COR-L47 (cell line): ENCODE results near the gene HMSD.

ENCODE experiments used
- DNase-seq: peaks from one replicate; lab custom pipeline; 2025; lab: John Stamatoyannopoulos, UW

Gene HMSD

DNA sequence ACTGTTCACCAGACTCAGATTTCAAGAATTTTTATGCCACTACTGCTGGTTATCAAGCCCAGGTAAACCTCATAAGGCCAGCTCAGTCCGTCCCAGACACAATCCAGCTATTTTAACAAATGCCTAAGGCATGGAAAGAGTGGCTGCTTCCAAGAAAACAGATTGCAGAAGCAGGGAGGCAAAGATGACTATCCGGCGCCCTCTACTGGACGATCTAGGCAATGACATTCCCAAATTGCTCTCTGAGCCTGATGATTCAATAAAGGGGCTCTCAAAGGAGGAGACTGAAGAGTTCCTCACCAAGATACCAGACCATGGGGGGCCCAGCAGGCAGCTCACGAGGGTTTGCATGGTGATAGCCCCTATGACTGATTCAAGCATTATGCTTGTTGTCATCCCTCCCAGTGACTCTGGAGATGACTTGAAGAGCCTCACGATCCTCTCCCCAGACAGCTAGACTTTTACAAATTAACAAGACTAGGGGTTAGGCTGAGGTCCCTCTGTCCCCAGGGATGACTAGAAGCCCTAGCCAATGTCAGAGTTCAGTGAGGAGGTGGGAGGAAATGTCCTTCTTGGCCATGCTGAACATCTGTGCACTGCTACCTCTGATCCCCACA is 45.8 kb downstream of the HMSD start:
- DNase-seq = peak; percentile 36

DNA sequence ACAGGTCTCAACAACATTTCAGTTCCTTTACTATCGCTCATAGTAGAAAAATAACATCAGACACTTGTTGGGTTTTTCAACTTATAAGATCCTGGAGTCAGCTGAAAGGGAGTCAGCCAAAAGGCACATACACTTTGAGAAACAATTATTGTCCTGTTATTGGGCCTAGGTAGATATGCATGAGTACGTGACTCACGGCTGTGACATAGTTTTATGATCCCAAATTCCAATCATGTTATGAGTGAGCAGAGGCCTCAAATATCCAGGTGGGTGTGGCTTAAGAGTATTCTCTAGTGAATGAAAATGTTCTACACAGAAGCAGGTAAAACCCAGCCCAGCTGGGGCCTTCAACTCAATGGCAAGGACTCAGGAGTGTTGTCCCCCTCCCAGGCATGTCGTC is 47.9 kb downstream of the HMSD start:
- DNase-seq = no peak

DNA sequence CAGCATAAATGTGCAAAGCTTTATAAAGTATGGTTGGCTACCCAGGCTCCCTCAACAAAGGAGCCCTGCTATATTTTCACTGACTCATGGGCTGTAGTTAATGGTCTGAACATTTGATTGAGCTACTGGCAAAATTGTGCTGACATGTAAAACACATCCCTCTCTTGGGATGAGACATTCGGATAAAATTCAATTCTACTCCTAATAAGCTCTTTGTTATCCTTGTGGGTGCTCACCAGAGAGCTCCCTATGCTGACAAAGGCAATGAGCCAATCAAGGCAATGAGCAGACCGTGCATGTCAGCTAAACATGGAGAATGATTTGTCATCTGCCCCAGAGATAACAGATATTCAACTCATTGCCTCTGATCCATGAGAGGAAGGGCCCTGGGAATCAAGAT is 48.5 kb downstream of the HMSD start:
- no peak for DNase-seq

DNA sequence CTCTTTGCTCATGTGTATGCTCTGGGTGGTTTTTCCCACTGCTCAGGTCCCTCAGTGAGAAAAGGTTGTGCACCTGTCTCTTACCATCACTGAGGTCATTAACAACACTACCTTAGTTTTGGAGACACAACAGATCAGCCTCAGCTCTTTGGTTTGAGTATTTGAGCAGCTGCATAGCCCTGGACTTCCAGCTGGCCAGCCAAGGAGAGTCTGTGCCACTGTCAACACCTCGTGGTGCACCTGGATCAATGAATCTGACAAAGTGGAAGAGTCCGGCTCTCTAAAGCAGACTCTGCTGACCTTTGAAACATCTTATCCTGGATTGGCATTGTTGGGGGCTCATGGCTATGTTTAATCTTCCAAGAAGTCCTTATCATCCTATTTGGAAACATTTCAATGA is 50.8 kb downstream of the HMSD start:
- no peak for DNase-seq

DNA sequence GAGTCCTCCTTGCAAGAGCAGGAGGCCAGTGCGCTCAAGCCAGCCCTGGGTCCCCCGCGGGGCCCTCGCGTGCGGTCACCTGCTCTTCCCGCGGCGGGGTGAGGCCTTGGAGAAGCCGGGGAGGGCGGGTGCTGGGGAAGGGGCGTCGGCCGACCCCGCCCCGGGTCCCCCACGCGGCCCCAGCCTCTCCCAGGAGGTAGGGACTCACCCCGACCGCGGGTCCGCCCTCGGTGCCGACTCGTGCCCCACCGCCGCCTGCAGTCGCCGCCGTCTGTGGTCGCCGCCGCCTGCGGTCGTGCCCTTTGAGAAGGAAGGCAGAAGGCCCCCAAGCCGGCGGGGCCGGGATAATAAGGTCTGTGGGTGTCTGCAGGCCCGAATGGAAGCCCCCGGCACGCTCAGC is 53.5 kb downstream of the HMSD start:
- no peak for DNase-seq

DNA sequence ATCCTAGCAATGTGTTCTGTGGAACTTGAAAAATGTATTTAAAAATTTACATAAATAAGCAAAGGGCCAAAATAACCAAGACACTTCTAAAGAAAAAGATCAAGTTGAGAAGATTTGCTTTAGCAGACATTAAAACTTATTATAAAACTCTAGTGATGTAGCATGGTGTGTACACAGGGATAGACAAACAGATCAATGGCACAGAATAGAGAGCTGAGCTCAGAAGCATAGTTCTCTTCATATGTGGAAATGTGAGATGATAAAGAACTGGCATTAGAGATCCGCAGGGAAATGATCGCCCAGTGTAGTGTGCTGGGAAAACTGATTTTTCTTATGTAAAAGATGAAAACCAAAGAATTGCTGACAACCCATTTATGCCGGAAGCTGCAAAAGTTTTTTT is 60.2 kb downstream of the HMSD start:
- DNase-seq = no peak
